Neuronal stem cell (in vitro differentiated cells): ENCODE data around the gene DCLRE1A.

ENCODE experiments used
- DNase-seq: peaks from one replicate; pipeline ENCODE4 v3.0.0-alpha.2; 2013; ENCODE audit warnings: low spot score
- H2AFZ ChIP-seq: one replicate; pipeline ENCODE4 v1.6.1; 2013; ENCODE audit warnings: mild to moderate bottlenecking, low read length, inconsistent platforms
- H2AK5ac ChIP-seq: 2 replicates; pipeline ENCODE4 v1.6.1; 2013; ENCODE audit warnings: low read depth, mild to moderate bottlenecking, inconsistent platforms, low read length, moderate library complexity, mixed read lengths
- H2BK120ac ChIP-seq: 2 replicates; pipeline ENCODE4 v1.6.1; 2013; ENCODE audit warnings: low read depth, mild to moderate bottlenecking, inconsistent platforms, low read length, moderate library complexity, mixed read lengths
- H2BK12ac ChIP-seq: one replicate; pipeline ENCODE4 v1.6.1; 2013; ENCODE audit warnings: low read length, inconsistent platforms
- H2BK15ac ChIP-seq: 2 replicates; pipeline ENCODE4 v1.6.1; 2013; ENCODE audit warnings: mild to moderate bottlenecking, low read length, inconsistent platforms, mixed read lengths
- H2BK5ac ChIP-seq: one replicate; pipeline ENCODE4 v1.6.1; 2013; ENCODE audit warnings: inconsistent platforms, mild to moderate bottlenecking, low read length, moderate library complexity
- H3K14ac ChIP-seq: one replicate; pipeline ENCODE4 v1.6.1; 2013; ENCODE audit warnings: low read length, inconsistent platforms
- H3K18ac ChIP-seq: 2 replicates; pipeline ENCODE4 v1.6.1; 2013; ENCODE audit warnings: low read length, inconsistent platforms
- H3K23ac ChIP-seq: 2 replicates; pipeline ENCODE4 v1.6.1; 2013; ENCODE audit warnings: low read depth, mild to moderate bottlenecking, mixed read lengths, low read length, inconsistent platforms; ENCODE audit not compliant: poor library complexity
- H3K27ac ChIP-seq: replicated peaks from 3 replicates; pipeline ENCODE4 v1.5.1; 2013; ENCODE audit warnings: low read length, inconsistent platforms
- H3K27me3 ChIP-seq, 3 experiments: 2 replicates each; pipeline ENCODE4 v1.6.1; 2013; ENCODE audit warnings: low read length in 3 of 3, mild to moderate bottlenecking in 2 of 3, inconsistent platforms in 1 of 3, low read depth in 1 of 3, mixed read lengths in 1 of 3, moderate library complexity in 1 of 3; ENCODE audit not compliant: control insufficient read depth in 3 of 3, insufficient read depth in 3 of 3
- H3K36me3 ChIP-seq, 2 donors: replicated peaks in 1 of 2; 2 replicates each; pipeline ENCODE4 v1.6.1; 2013; ENCODE audit warnings: low read length in 2 of 2; ENCODE audit not compliant: control insufficient read depth in 2 of 2, insufficient read depth in 2 of 2
- H3K4ac ChIP-seq: 2 replicates; pipeline ENCODE4 v1.6.1; 2013; ENCODE audit warnings: inconsistent platforms, mild to moderate bottlenecking, low read length, moderate library complexity
- H3K4me1 ChIP-seq, 2 donors: 1 replicate in 1 of 2; 2 replicates in 1 of 2; pipeline ENCODE4 v1.6.1; 2013; ENCODE audit warnings: low read length in 2 of 2, low read depth in 1 of 2; ENCODE audit not compliant: control insufficient read depth in 2 of 2, insufficient read depth in 1 of 2
- H3K4me2 ChIP-seq: one replicate; pipeline ENCODE4 v1.6.1; 2013; ENCODE audit warnings: mild to moderate bottlenecking, low read length, inconsistent platforms; ENCODE audit not compliant: insufficient read depth, poor library complexity, severe bottlenecking
- H3K4me3 ChIP-seq, 2 donors: 2 replicates each; pipeline ENCODE4 v1.5.1; 2013; ENCODE audit warnings: low read length in 2 of 2, mild to moderate bottlenecking in 2 of 2, inconsistent platforms in 1 of 2, moderate library complexity in 1 of 2
- H3K79me1 ChIP-seq: one replicate; pipeline ENCODE4 v1.6.1; 2013; ENCODE audit warnings: low read depth, mild to moderate bottlenecking, inconsistent platforms, low read length, moderate library complexity
- H3K9ac ChIP-seq: one replicate; pipeline ENCODE4 v1.6.1; 2013; ENCODE audit warnings: mild to moderate bottlenecking, low read depth, low read length, inconsistent platforms; ENCODE audit not compliant: poor library complexity
- H3K9me3 ChIP-seq, 2 donors: replicated peaks in 1 of 2; 2 replicates each; pipeline versions ENCODE3 to v1.6.1; 2013; ENCODE audit warnings: low read length in 2 of 2, mild to moderate bottlenecking in 2 of 2, inconsistent platforms in 1 of 2, low read depth in 1 of 2, mixed read lengths in 1 of 2, moderate library complexity in 1 of 2; ENCODE audit not compliant: control insufficient read depth in 2 of 2, insufficient read depth in 1 of 2
- H4K8ac ChIP-seq: one replicate; pipeline ENCODE4 v1.6.1; 2013; ENCODE audit warnings: low read depth, mild to moderate bottlenecking, inconsistent platforms, low read length, moderate library complexity
- H4K91ac ChIP-seq: one replicate; pipeline ENCODE4 v1.6.1; 2013; ENCODE audit warnings: low read length, low read depth, mild to moderate bottlenecking, inconsistent platforms; ENCODE audit not compliant: poor library complexity
- WGBS, 2 donors: extraction: QIAGEN DNeasy Blood & Tissue Kit; methylation state at CpG; one replicate each; pipeline ENCODE4 v1.1.7; 2013; ENCODE audit warnings: missing lambda C conversion rate in 2 of 2, mixed read lengths in 1 of 2; ENCODE audit not compliant: insufficient read length in 2 of 2, insufficient replicate concordance in 1 of 2; ENCODE audit errors: extremely low coverage in 2 of 2; 5-methylcytosine and 5-hydroxymethylcytosine counted together

DCLRE1A gene

DNA sequence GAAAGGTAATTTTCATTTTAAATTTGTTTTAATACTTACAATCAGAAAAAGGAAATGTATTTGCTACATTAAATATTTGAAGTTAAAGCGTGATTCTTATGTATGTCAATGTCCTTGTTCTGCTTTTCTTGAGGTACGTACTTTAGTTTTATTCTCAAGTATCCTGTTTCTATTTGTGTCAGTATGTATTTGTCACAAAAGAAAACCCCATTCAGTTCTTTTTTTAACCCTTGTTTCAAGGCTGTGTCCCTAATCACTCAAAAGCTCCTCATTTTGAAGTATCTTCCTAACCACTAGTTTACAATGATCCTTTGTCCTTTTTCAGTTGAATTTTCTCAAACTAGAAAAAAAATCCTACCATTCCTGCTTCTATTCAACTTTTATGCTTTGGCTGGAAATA is 25.8 kb upstream of the DCLRE1A start:
- Histone ChIP-seq H2BK12ac (no peak overlapping the region), H3K4me3 (no peak overlapping the region), H3K36me3 (peaks cover 2 to 88% of the 10 kb centered on the region in 2 donors), H3K4ac (no peak overlapping the region), H3K27me3 (no peaks in the 10 kb centered on the region), H3K9me3 (no peaks in the 10 kb centered on the region), H3K27ac (no peak overlapping the region), H2AK5ac (no peak overlapping the region), H3K4me2 (no peak overlapping the region), H3K9ac (no peak overlapping the region), H4K8ac (no peak overlapping the region), H2BK120ac (no peak overlapping the region), H3K23ac (no peak overlapping the region), H3K18ac (no peak overlapping the region), H2BK15ac (no peak overlapping the region), H2BK5ac (no peak overlapping the region), H3K79me1 (no peaks in the 10 kb centered on the region), H4K91ac (no peak overlapping the region), H3K14ac (no peak overlapping the region), H3K4me1 (no peaks in the 10 kb centered on the region), H2AFZ (no peak overlapping the region)
- no peak for DNase-seq
- WGBS, 2 donors = no CpG with 5 or more reads among the region's 2 CpGs

DNA sequence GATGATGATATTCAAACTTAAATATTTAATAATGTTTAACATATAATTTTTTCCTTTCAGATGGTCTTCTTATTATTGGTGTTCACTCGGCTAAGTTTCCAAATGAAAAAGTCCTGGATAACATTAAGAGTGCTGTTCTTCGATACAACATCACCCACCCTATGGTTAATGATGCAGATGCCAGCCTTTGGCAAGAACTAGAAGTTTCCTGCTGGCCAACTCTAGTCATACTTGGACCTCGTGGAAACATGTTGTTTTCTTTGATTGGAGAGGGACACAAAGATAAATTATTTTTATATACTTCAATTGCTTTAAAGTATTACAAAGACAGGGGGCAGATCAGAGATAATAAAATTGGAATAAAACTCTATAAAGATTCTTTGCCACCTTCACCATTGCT is 22.6 kb upstream of the DCLRE1A start:
- Histone ChIP-seq H2BK12ac (no peak overlapping the region), H3K18ac (no peak overlapping the region), H3K9ac (no peak overlapping the region), H4K8ac (no peak overlapping the region), H3K79me1 (no peaks in the 10 kb centered on the region), H3K14ac (no peak overlapping the region), H3K9me3 (peaks cover 0 to 20% of the 10 kb centered on the region in 2 donors), H3K36me3 (peaks cover 2 to 75% of the 10 kb centered on the region in 2 donors), H3K4me3 (no peak overlapping the region), H2BK120ac (no peak overlapping the region), H4K91ac (no peak overlapping the region), H2BK5ac (no peak overlapping the region), H3K4me2 (no peak overlapping the region), H3K27ac (no peak overlapping the region), H2AFZ (no peak overlapping the region), H3K4ac (no peak overlapping the region), H3K4me1 (no peaks in the 10 kb centered on the region), H2BK15ac (no peak overlapping the region), H3K27me3 (no peaks in the 10 kb centered on the region), H3K23ac (no peak overlapping the region), H2AK5ac (no peak overlapping the region)
- no CpG with 5 or more reads among the region's 3 CpGs for WGBS, 2 donors
- no peak for DNase-seq

DNA sequence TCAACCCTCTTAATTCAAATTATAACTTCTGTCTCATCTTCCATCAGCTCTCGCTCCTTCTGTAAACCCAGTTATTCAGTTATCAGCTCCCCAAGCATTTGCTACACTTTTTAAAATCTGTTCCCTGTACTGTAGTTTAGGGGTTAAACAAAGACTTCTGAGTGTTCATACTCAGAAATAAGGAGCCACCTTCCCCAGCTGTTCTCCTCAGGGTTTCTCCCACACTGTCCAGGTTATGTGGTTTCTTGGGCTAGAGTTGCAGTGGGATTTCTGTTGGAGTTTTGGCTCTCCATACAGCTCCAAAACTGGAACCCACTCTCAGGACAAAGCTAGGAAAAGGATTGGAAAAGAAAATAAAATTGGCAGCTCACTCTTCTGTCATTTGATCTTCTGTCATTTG is 21.3 kb upstream of the DCLRE1A start:
- no peaks in the 10 kb centered on the region for H3K4me1 ChIP-seq
- H2BK12ac ChIP-seq = no peak overlapping the region
- no peak overlapping the region for H3K18ac ChIP-seq
- H3K79me1 ChIP-seq = peaks cover 2% of the 10 kb centered on the region
- no peak overlapping the region for H4K8ac ChIP-seq
- H3K4ac ChIP-seq = no peak overlapping the region
- H2AFZ ChIP-seq = no peak overlapping the region
- H3K4me2 ChIP-seq = no peak overlapping the region
- H3K4me3 ChIP-seq = no peak overlapping the region
- no peak overlapping the region for H3K27ac ChIP-seq
- H3K27me3 ChIP-seq = no peaks in the 10 kb centered on the region
- no peak overlapping the region for H2BK5ac ChIP-seq
- peaks cover 2 to 75% of the 10 kb centered on the region in 2 donors for H3K36me3 ChIP-seq
- no CpG with 5 or more reads among the region's 1 CpG for WGBS, 2 donors
- H3K9me3 ChIP-seq = peaks cover 0 to 26% of the 10 kb centered on the region in 2 donors
- DNase-seq = no peak
- H3K14ac ChIP-seq = no peak overlapping the region
- no peak overlapping the region for H2BK120ac ChIP-seq
- H2AK5ac ChIP-seq = no peak overlapping the region
- H4K91ac ChIP-seq = no peak overlapping the region
- no peak overlapping the region for H3K23ac ChIP-seq
- H3K9ac ChIP-seq = no peak overlapping the region
- H2BK15ac ChIP-seq = no peak overlapping the region

DNA sequence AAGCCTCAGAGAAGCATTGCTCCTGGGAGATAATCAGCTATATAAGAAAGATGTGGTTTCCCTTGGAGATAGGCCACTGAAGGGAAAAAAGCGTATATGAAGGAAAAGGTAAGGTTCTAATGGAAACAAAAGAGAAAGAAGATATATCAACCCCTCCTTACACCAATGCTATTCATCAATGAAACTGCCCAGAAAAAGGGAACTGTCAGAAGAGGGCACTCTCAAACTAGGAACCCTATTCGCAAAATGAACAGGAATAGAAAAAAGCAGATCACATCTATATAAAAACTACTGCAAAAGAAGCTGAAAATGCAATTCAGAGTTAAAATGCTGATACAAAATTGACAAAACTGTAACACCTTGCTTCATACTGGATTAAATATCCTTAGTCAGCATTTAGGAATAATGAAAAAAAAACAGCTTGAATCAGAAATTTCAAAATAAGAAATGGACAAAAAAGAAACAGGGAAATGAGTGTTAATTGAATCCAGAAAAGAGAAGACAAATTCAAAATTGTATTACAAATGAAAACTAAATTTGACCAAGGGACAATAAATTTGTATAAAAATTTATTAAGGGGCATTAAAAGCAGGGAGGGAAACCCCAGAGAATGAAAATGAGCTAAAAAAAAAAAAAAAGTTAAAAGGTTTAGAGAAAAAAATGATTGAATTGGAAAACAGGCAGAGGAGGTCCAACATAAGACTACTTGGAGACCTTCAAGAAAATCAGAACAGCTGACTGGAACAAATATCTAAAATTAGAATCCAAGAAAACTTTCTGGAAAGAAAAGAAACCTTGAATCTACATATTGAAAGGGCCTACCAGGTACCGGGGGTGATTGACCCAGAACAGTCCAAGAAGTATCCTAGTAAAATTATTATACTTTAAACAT is 18.5 kb upstream of the DCLRE1A start:
- peaks cover 0 to 29% of the 10 kb centered on the region in 2 donors for H3K9me3 ChIP-seq
- WGBS, 2 donors = no CpG with 5 or more reads among the region's 3 CpGs
- no peak overlapping the region for H3K23ac ChIP-seq
- H2BK12ac ChIP-seq = no peak overlapping the region
- no peaks in the 10 kb centered on the region for H3K4me1 ChIP-seq
- no peak overlapping the region for H2BK120ac ChIP-seq
- no peak overlapping the region for H3K9ac ChIP-seq
- H3K36me3 ChIP-seq = peaks cover 2 to 78% of the 10 kb centered on the region in 2 donors
- peaks cover 2% of the 10 kb centered on the region for H3K79me1 ChIP-seq
- no peak overlapping the region for H3K14ac ChIP-seq
- no peak overlapping the region for H2BK5ac ChIP-seq
- H4K91ac ChIP-seq = no peak overlapping the region
- H3K4me2 ChIP-seq = no peak overlapping the region
- H3K27ac ChIP-seq = no peak overlapping the region
- H3K4ac ChIP-seq = no peak overlapping the region
- no peak overlapping the region for H4K8ac ChIP-seq
- H3K4me3 ChIP-seq = no peak overlapping the region
- H3K27me3 ChIP-seq = no peaks in the 10 kb centered on the region
- H2AFZ ChIP-seq = no peak overlapping the region
- DNase-seq = no peak
- no peak overlapping the region for H2BK15ac ChIP-seq
- H2AK5ac ChIP-seq = no peak overlapping the region
- H3K18ac ChIP-seq = no peak overlapping the region
